Uterus (tissue), 2 donors: ENCODE data around the gene CEP89.

Experiments used
- CTCF ChIP-seq, 4 experiments: fragments of 200-600 bp in 2 of 4; fragments of 450-650 bp in 2 of 4; sonication (generic) in 2 of 4; IDR thresholded peaks; one replicate each; pipeline ENCODE4 v1.5.1; 2016 to 2019; ENCODE audit warnings: antibody characterized with exemption in 4 of 4, mild to moderate bottlenecking in 2 of 4, moderate library complexity in 1 of 4
- POLR2A ChIP-seq, 2 donors: fragments of 450-650 bp; IDR thresholded peaks; one replicate each; pipeline ENCODE4 v1.6.1; 2016; ENCODE audit warnings: antibody characterized with exemption in 2 of 2, mild to moderate bottlenecking in 1 of 2, moderate library complexity in 1 of 2

- TF ChIP-seq CTCF (IDR thresholded peaks at IDR 0.05) (no peak), POLR2A (IDR thresholded peaks at IDR 0.05) (no peak)
Measured at GRCh38 chr19:32890841-32891240, 80.9 kb downstream of the CEP89 start.
